ENCODE results near the gene TEX19.
"Not testable (repeated sequence)": the region's sequence is repeated elsewhere in the genome, so short reads cannot be mapped to it uniquely, and the experiment has no call there.

Gene TEX19

GRCh38 chr17:82408938-82409318 is 49.9 kb downstream of the TEX19 start:
- Mint-ChIP-seq H3K27me3 (ENCODE audit: low read depth, poor library complexity) (no peaks in the 10 kb centered on the region), H3K9me3 (no peaks in the 10 kb centered on the region), H3K36me3 (ENCODE audit: low read depth) (peaks cover 15% of the 10 kb centered on the region), H3K4me3 (no peak overlapping the region), H3K4me1 (peaks cover 12% of the 10 kb centered on the region), H3K27ac (no peak overlapping the region)
- no peak for DNase-seq
- no peak for TF ChIP-seq CTCF (IDR thresholded peaks at IDR 0.05)

- Mint-ChIP-seq H3K36me3 (ENCODE audit: low read depth) (peaks cover 17% of the 10 kb centered on the region), H3K27me3 (ENCODE audit: low read depth, poor library complexity) (no peaks in the 10 kb centered on the region), H3K27ac (no peak overlapping the region), H3K4me1 (peaks cover 22% of the 10 kb centered on the region), H3K9me3 (no peaks in the 10 kb centered on the region), H3K4me3 (no peak overlapping the region)
- TF ChIP-seq CTCF (IDR thresholded peaks at IDR 0.05), result no peak
- DNase-seq, result no peak
Measured at GRCh38 chr17:82410014-82410716, 51.1 kb downstream of the TEX19 start.

- H3K9me3 Mint-ChIP-seq, result no peaks in the 10 kb centered on the region
- DNase-seq, result no peak
- H3K27ac Mint-ChIP-seq, result no peak overlapping the region
- H3K4me1 Mint-ChIP-seq, result peaks cover 22% of the 10 kb centered on the region
- peaks cover 3% of the 10 kb centered on the region for H3K27me3 Mint-ChIP-seq (ENCODE audit: low read depth, poor library complexity)
- H3K4me3 Mint-ChIP-seq, result no peak overlapping the region
- peaks cover 15% of the 10 kb centered on the region for H3K36me3 Mint-ChIP-seq (ENCODE audit: low read depth)
- no peak for TF ChIP-seq CTCF (IDR thresholded peaks at IDR 0.05)
Measured at GRCh38 chr17:82411396-82412053, 52.5 kb downstream of the TEX19 start.

- not testable (repeated sequence) for DNase-seq; H3K4me3 Mint-ChIP-seq; H3K9me3 Mint-ChIP-seq; H3K27ac Mint-ChIP-seq; H3K27me3 Mint-ChIP-seq (ENCODE audit: low read depth, poor library complexity)
- peaks cover 22% of the 10 kb centered on the region for H3K4me1 Mint-ChIP-seq
- H3K36me3 Mint-ChIP-seq (ENCODE audit: low read depth), result peaks cover 15% of the 10 kb centered on the region
Measured at GRCh38 chr17:82412081-82412480, 53.0 kb downstream of the TEX19 start.

- no peak for TF ChIP-seq CTCF (IDR thresholded peaks at IDR 0.05)
- no peaks in the 10 kb centered on the region for H3K9me3 Mint-ChIP-seq
- H3K27me3 Mint-ChIP-seq (ENCODE audit: low read depth, poor library complexity), result peaks cover 3% of the 10 kb centered on the region
- no peak for DNase-seq
- H3K4me3 Mint-ChIP-seq, result no peak overlapping the region
- H3K36me3 Mint-ChIP-seq (ENCODE audit: low read depth), result peaks cover 8% of the 10 kb centered on the region
- H3K27ac Mint-ChIP-seq, result no peak overlapping the region
- peaks cover 26% of the 10 kb centered on the region for H3K4me1 Mint-ChIP-seq
Measured at GRCh38 chr17:82412535-82413520, 53.8 kb downstream of the TEX19 start.

All from nephron progenitor cell (in vitro differentiated cells).